Thoracic aorta (tissue), 2 donors: ENCODE results near the gene NCR2. TPM values are rescaled to one million over a fixed set of nuclear protein-coding genes. Genes with fewer than 3 reads are reported as not detected.

ENCODE experiments used
- ATAC-seq: fragments of 150-250 bp; one replicate; pipeline ENCODE4 v1.8.0; 2017; ENCODE audit warnings: low read depth; ENCODE audit not compliant: insufficient number of reproducible peaks, low FRiP score
- DNase-seq: peaks from one replicate; pipeline ENCODE4 v3.0.0-alpha.2; 2020; ENCODE audit warnings: low spot score
- H3K27ac ChIP-seq, 2 donors: fragments of 200-600 bp; sonication (generic); 1 replicate in 1 of 2; 2 replicates in 1 of 2; pipeline ENCODE4 v1.5.1; 2016; ENCODE audit warnings: mild to moderate bottlenecking in 2 of 2, moderate library complexity in 2 of 2
- H3K27me3 ChIP-seq: fragments of 200-600 bp; sonication (generic); replicated peaks from 2 replicates; pipeline ENCODE4 v1.6.0; 2016; ENCODE audit warnings: mild to moderate bottlenecking; ENCODE audit not compliant: insufficient read depth
- H3K36me3 ChIP-seq: fragments of 200-600 bp; sonication (generic); one replicate; pipeline ENCODE4 v1.5.1; 2016
- H3K4me1 ChIP-seq, 2 donors: fragments of 200-600 bp; sonication (generic); 1 replicate in 1 of 2; 2 replicates in 1 of 2; pipeline versions ENCODE4 v1.5.1 to v1.6.0; 2016; ENCODE audit warnings: low read depth in 2 of 2, mild to moderate bottlenecking in 1 of 2; ENCODE audit not compliant: control insufficient read depth in 1 of 2
- H3K4me3 ChIP-seq: fragments of 200-600 bp; sonication (generic); 2 replicates; pipeline ENCODE4 v1.5.1; 2016; ENCODE audit warnings: mild to moderate bottlenecking
- H3K9me3 ChIP-seq: fragments of 200-600 bp; sonication (generic); 2 replicates; pipeline ENCODE4 v1.5.1; 2016
- CTCF ChIP-seq: fragments of 200-600 bp; sonication (generic); IDR thresholded peaks from one replicate; pipeline ENCODE4 v1.5.1; 2019; ENCODE audit warnings: antibody characterized with exemption
- total RNA-seq, 2 donors: library from RNA; depleted of rRNA; stranded (reverse); fragments of >200 nt; gene quantifications; one replicate each; pipeline versions ENCODE4 v1.1.0 to v1.2.3, GENCODE V29; 2016

NCR2 gene
- total RNA-seq, 2 donors from 2014 or later: not detected

GRCh38 chr6:41375598-41376151, 40.3 kb downstream of the NCR2 start:
- Histone ChIP-seq H3K9me3 (no peaks in the 10 kb centered on the region), H3K27ac (no peak overlapping the region), H3K4me1 (peaks cover 10 to 46% of the 10 kb centered on the region in 2 donors), H3K4me3 (peak overlapping the region; percentile 19), H3K36me3 (no peaks in the 10 kb centered on the region), H3K27me3 (peaks cover 36% of the 10 kb centered on the region)
- DNase-seq: no peak
- no peak for TF ChIP-seq CTCF
- ATAC-seq: no peak

GRCh38 chr6:41376176-41376575, 40.8 kb downstream of the NCR2 start:
- no peak for TF ChIP-seq CTCF
- DNase-seq (no peak), ATAC-seq (no peak)
- peaks cover 33% of the 10 kb centered on the region for H3K27me3 ChIP-seq
- no peak overlapping the region for H3K27ac ChIP-seq
- no peaks in the 10 kb centered on the region for H3K9me3 ChIP-seq
- H3K36me3 ChIP-seq: no peaks in the 10 kb centered on the region
- peaks cover 10 to 46% of the 10 kb centered on the region in 2 donors for H3K4me1 ChIP-seq
- no peak overlapping the region for H3K4me3 ChIP-seq

GRCh38 chr6:41377071-41377470, 41.7 kb downstream of the NCR2 start:
- no peaks in the 10 kb centered on the region for H3K36me3 ChIP-seq
- ATAC-seq: no peak
- peaks cover 10 to 38% of the 10 kb centered on the region in 2 donors for H3K4me1 ChIP-seq
- no peak for TF ChIP-seq CTCF
- no peak overlapping the region for H3K4me3 ChIP-seq
- H3K27ac ChIP-seq: no peak overlapping the region
- no peak for DNase-seq
- no peaks in the 10 kb centered on the region for H3K9me3 ChIP-seq
- peaks cover 33% of the 10 kb centered on the region for H3K27me3 ChIP-seq

GRCh38 chr6:41379306-41379705, 43.9 kb downstream of the NCR2 start:
- ATAC-seq: no peak
- Histone ChIP-seq H3K36me3 (no peaks in the 10 kb centered on the region), H3K27me3 (peaks cover 23% of the 10 kb centered on the region), H3K9me3 (no peaks in the 10 kb centered on the region), H3K4me3 (no peak overlapping the region), H3K4me1 (peaks cover 0 to 16% of the 10 kb centered on the region in 2 donors), H3K27ac (no peak overlapping the region)
- TF ChIP-seq CTCF: no peak
- no peak for DNase-seq

- no peak for ATAC-seq
- no peak for DNase-seq
Measured at GRCh38 chr6:41386594-41386993, 51.2 kb downstream of the NCR2 start.

More at GRCh38 chr6:41386594-41386993, 51.2 kb downstream of the NCR2 start:
- H3K27me3 ChIP-seq: no peaks in the 10 kb centered on the region
- H3K36me3 ChIP-seq: no peaks in the 10 kb centered on the region
- no peak overlapping the region for H3K4me3 ChIP-seq
- no peaks in the 10 kb centered on the region for H3K4me1 ChIP-seq
- TF ChIP-seq CTCF: no peak
- no peak overlapping the region for H3K27ac ChIP-seq
- H3K9me3 ChIP-seq: no peaks in the 10 kb centered on the region
